Colon (tissue), 2 donors: ENCODE measurements around the gene TBC1D7.

Source experiments
- FAIRE-seq: peaks from 2 replicates; lab custom pipeline; 2012; peaks lifted over from hg19 to GRCh38; lab: Jason Lieb, UNC
- donor health status: control.
- donor health status: control.

Gene TBC1D7

GRCh38 chr6:13290335-13290734, 38.0 kb downstream of the TBC1D7 start:
- no peak for FAIRE-seq

GRCh38 chr6:13289789-13290318, 38.5 kb downstream of the TBC1D7 start:
- FAIRE-seq, result no peak

GRCh38 chr6:13288969-13289391, 39.4 kb downstream of the TBC1D7 start:
- no peak for FAIRE-seq

GRCh38 chr6:13288481-13288880, 39.9 kb downstream of the TBC1D7 start:
- FAIRE-seq, result no peak

GRCh38 chr6:13287104-13287503, 41.2 kb downstream of the TBC1D7 start:
- no peak for FAIRE-seq

- no peak for FAIRE-seq
Measured at GRCh38 chr6:13286181-13286580, 42.2 kb downstream of the TBC1D7 start.

- no peak for FAIRE-seq
Measured at GRCh38 chr6:13285705-13286104, 42.6 kb downstream of the TBC1D7 start.

GRCh38 chr6:13284646-13285045, 43.7 kb downstream of the TBC1D7 start:
- FAIRE-seq, result no peak

- no peak for FAIRE-seq
Measured at GRCh38 chr6:13283331-13283730, 45.0 kb downstream of the TBC1D7 start.

GRCh38 chr6:13282393-13283069, 45.8 kb downstream of the TBC1D7 start:
- FAIRE-seq, result no peak

GRCh38 chr6:13281686-13282085, 46.7 kb downstream of the TBC1D7 start:
- no peak for FAIRE-seq

- FAIRE-seq, result no peak
Measured at GRCh38 chr6:13280254-13280653, 48.1 kb downstream of the TBC1D7 start.

GRCh38 chr6:13278991-13279390, 49.3 kb downstream of the TBC1D7 start:
- FAIRE-seq, result no peak

- FAIRE-seq, result no peak
Measured at GRCh38 chr6:13278164-13278563, 50.2 kb downstream of the TBC1D7 start.

GRCh38 chr6:13277231-13277630, 51.1 kb downstream of the TBC1D7 start:
- FAIRE-seq, result no peak

GRCh38 chr6:13275435-13275989, 52.8 kb downstream of the TBC1D7 start:
- no peak for FAIRE-seq

GRCh38 chr6:13274707-13275434, 53.5 kb downstream of the TBC1D7 start:
- no peak for FAIRE-seq

- FAIRE-seq, result no peak
Measured at GRCh38 chr6:13273931-13274706, 54.2 kb downstream of the TBC1D7 start.

- FAIRE-seq, result no peak
Measured at GRCh38 chr6:13273202-13273930, 55.0 kb downstream of the TBC1D7 start.

GRCh38 chr6:13272131-13273046, 55.9 kb downstream of the TBC1D7 start:
- FAIRE-seq, result no peak
